ENCODE measurements around the gene ITSN2.

Gene ITSN2

DNA sequence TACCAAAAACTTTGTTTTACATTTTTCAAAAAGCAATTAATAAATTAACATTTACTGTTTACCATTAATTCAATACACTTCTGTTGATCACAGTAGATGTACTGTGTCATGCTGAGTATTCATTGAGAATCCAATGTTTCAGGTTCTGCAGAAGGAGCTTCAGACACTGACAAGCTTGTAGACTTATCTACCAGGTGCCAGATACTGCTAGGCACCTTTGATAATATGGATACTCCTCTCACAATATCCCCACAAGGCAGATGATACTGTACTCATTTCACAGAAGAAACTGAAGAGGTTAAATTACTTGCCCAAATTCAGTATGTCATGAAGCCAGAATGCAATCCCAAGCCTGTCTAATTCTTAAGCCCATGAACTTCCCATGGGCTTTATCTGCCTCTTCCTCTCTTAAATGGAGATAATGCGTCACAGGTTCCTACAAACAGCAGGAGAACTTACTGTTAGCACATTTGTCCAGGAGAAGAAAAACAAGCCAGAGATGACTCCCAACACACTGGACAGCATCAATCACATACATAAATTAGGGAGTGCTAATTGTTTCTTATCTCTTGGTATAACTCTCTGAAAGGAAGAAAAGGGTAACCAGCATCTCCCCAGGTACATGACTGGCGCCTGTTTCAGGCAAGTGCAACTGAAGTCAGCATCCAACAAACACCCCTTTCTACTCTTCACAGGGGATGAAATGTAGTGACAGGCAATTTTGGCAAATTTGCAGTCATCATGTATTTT is 27.4 kb downstream of the ITSN2 start:
- DNase-seq = no peak

DNA sequence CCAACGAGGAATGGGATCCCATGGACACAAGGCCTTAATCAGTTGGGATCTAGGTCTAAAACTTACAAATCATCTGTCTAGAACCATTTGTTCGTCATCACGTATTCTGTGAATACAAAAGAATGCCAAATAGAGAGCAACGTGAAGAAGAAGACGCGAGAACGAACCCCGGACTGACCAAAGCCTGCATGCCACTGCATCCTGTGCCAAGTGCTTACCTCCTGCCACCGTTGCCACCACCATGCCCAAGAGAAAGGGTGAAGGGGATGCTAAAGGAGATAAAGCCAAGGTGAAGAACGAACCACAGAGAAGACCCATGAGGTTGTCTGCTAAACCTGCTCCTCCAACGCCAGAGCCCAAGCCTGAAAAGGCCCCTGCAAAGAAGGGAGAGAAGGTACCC is 30.2 kb downstream of the ITSN2 start:
- DNase-seq = no peak

DNA sequence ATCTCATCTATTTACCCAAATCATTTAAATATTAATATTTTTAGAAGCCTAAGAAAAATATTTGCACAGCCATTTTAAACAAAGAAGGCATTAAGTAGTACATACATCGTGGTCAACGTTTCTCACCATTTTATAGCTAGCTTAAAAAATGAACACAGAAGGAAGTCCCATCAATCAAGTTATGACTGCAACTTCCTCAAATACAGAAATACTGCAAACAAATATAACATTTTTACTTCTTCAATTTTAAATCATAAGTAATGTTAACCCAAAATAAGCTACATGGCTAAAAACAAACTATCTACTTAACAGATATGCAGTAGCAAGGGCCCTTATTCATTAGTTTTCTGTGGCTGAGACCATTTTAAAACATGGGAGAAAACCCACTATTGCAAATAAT is 30.6 kb downstream of the ITSN2 start:
- no peak for DNase-seq

DNA sequence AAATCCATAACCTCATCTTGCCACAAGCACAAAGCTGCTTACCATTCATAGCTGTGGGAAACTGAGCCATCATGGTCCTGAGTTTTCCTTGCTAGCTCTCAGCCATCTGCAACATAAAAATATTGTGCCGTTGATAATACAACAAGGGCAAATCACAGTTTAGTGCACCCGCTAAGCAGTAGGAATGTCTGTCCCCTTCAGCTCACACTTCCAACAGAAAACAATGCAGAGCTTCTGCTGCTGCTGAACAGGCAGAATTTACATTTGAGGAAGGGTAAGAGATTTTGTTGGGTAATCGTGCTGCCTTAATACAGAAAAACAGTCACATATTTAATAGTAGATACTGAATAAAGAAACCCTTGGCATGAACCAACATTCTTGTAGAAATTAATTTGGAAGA is 32.3 kb downstream of the ITSN2 start:
- DNase-seq = no peak

- DNase-seq = no peak
Observed at GRCh38 chr2:24317491-24317920, 42.8 kb downstream of the ITSN2 start.

- DNase-seq = no peak
Observed at GRCh38 chr2:24315669-24316068, 44.7 kb downstream of the ITSN2 start.

GRCh38 chr2:24313744-24314632 is 46.3 kb downstream of the ITSN2 start:
- no peak for DNase-seq

GRCh38 chr2:24307961-24308360 is 52.4 kb downstream of the ITSN2 start:
- DNase-seq = no peak

- no peak for DNase-seq
Observed at GRCh38 chr2:24304631-24305030, 55.7 kb downstream of the ITSN2 start.

GRCh38 chr2:24304098-24304497 is 56.2 kb downstream of the ITSN2 start:
- peak; percentile 33 for DNase-seq

DNA sequence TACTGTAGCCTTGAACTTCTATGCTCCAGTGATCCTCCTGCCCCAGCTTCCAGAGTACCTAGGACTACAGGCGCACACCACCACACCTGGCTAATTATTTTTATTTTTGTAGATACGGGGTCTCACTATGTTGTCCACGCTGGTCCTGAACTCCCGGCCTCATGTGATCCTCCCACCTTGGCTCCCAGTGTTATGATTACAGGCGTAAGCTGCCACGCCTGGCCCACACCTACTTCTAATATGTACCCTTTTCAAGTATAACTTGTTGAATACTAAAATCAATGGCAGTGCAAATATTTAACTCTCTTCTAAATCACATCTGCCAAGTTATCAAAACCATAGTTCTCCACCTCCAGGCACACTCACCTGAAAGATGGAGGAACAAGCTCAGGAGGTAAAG is 58.7 kb downstream of the ITSN2 start:
- DNase-seq = no peak

DNA sequence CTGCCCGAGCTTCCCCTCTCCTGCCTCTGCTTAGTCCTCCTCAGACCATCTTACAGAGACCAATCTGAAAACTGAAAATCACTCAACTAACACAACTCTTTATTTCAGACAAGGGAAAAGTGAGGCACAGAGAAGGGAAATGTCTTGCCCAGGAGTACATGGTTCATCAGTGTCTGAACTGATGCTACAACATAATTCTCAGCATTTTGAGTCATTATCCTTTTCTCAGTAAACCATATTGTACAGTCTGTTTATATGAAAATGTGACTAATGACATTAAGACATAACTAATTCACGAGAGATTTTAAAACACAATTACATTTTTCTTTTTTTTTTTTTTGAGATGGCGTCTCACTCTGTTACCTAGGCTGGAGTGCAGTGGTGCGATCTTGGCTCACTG is 62.7 kb downstream of the ITSN2 start:
- no peak for DNase-seq

GRCh38 chr2:24287171-24287570 is 73.2 kb downstream of the ITSN2 start:
- no peak for DNase-seq

DNA sequence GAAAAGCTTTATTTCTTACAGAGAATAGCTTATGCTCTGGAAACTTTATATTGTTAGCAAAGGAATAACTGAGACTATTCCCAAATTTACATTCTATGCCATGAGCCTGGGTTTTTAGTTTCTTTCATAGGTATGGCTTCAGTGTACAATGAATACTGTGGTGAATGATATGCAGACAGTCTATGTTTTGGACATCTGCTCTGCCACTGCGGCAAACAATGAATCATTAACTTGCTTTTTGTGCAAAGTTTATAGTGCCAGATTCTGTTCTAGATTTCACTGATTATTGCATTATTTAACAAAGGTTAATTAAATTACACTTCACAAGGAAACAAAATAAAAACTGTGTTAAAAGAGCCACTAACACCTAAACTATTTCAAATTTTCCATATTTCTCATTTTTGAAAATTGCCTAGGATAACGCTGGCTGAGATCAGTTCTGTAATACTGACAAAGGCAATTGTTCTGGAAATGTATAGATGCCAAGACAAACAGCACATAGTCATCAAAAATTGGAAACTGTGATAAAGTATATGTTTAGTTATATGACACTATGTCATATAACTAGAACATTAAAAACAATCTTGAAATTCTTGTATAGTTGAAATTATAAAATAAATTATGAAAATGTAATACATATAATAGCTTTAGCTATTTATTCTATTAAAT is 74.7 kb downstream of the ITSN2 start:
- no peak for DNase-seq

DNA sequence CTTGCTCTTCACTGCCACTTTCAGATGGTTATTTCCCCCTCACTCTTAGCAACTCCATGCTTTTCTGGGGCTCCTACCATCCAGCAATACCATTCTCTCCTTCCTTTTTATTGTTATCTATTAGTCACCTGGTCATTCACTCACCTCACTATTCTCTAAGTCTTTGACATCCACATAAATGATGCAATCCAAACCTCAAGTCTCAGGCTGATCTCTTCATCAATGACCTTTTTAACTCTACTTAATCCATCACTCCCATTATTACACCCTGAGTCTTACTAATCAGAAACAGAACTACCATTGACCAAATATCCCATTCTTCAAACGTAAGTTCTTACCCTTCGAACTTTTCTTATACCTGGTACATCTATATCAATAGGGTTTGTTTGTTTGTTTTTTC is 79.7 kb downstream of the ITSN2 start:
- DNase-seq = no peak

- DNase-seq = no peak
Observed at GRCh38 chr2:24280161-24280560, 80.2 kb downstream of the ITSN2 start.

- DNase-seq = no peak
Observed at GRCh38 chr2:24276349-24276899, 83.9 kb downstream of the ITSN2 start.

- DNase-seq = no peak
Observed at GRCh38 chr2:24274809-24275208, 85.5 kb downstream of the ITSN2 start.

GRCh38 chr2:24273598-24273997 is 86.7 kb downstream of the ITSN2 start:
- DNase-seq = no peak

- DNase-seq = no peak
Observed at GRCh38 chr2:24272907-24273306, 87.4 kb downstream of the ITSN2 start.

- DNase-seq = no peak
Observed at GRCh38 chr2:24272161-24272802, 88.1 kb downstream of the ITSN2 start.

GRCh38 chr2:24269265-24269664 is 91.1 kb downstream of the ITSN2 start:
- DNase-seq = no peak

DNA sequence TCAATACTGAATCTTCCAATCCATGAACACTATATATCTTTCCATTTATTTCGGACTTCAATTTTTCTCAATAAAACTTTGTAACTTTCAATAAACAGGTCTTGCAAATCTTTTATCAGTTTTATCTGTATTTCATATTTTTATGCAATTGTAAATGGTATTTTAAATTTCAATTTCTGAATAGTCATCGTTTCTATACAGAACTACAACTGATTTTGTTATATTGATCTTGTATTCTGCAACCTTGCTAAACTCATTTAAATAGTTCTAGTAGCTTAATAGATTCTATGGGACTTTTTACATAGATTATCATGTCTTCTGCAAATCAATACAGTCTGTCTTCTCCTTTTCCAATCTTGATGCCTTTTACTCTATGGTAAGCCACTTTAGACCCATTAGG is 95.1 kb downstream of the ITSN2 start:
- DNase-seq = no peak
